IMR-90 (cell line): Measurements from ENCODE around the gene GRB2. TPM values are rescaled to one million over a fixed set of nuclear protein-coding genes. Genes with fewer than 3 reads are reported as not detected.

Source experiments
- ATAC-seq: fragments of 200-7000 bp; cut with Tn5 transposase; 2 replicates; pipeline ENCODE4 v1.9.1; 2020; ENCODE audit warnings: low read depth, mild to moderate bottlenecking, moderate library complexity
- BruUV-seq: library from RNA; stranded (reverse); fragments of 400-500 nt; replicated peaks from 2 replicates; lab custom pipeline; 2021; lab: Mats Ljungman, UMichigan
- CTCF ChIA-PET: fragments of 300-600 bp; formaldehyde crosslinking; extraction: SDS; loops from one replicate; lab custom pipeline; 2021; ENCODE audit warnings: antibody characterized with exemption; lab: Yijun Ruan, JAX
- POLR2A ChIA-PET: fragments of 300-600 bp; sonication (Branson Sonifier 250); formaldehyde crosslinking; loops from one replicate; lab custom pipeline; 2022; ENCODE audit warnings: antibody characterized with exemption; ENCODE audit not compliant: unreplicated experiment; lab: Charles Lee
- DNase-seq: peaks from one replicate; pipeline ENCODE4 v3.0.0; 2013
- H2AFZ ChIP-seq: replicated peaks from 2 replicates; pipeline ENCODE3; 2013; ENCODE audit warnings: low read length, mild to moderate bottlenecking; ENCODE audit not compliant: poor library complexity
- H2AK5ac ChIP-seq: 2 replicates; pipeline ENCODE4 v1.6.1; 2013; ENCODE audit warnings: low read depth, low read length, inconsistent platforms
- H2AK9ac ChIP-seq: replicated peaks from 2 replicates; pipeline ENCODE3; 2013; ENCODE audit warnings: mild to moderate bottlenecking, low read depth, low read length, moderate library complexity; ENCODE audit not compliant: poor library complexity
- H2BK120ac ChIP-seq: 2 replicates; pipeline ENCODE4 v1.6.1; 2013; ENCODE audit warnings: low read depth, low read length, inconsistent platforms
- H2BK15ac ChIP-seq: 3 replicates; pipeline ENCODE4 v1.6.1; 2013; ENCODE audit warnings: low read depth, low read length, inconsistent platforms
- H2BK20ac ChIP-seq: 2 replicates; pipeline ENCODE4 v1.6.1; 2013; ENCODE audit warnings: low read depth, mild to moderate bottlenecking, inconsistent platforms, low read length, moderate library complexity
- H2BK5ac ChIP-seq: 2 replicates; pipeline ENCODE4 v1.6.1; 2013; ENCODE audit warnings: mild to moderate bottlenecking, low read depth, low read length, inconsistent platforms; ENCODE audit not compliant: poor library complexity, severe bottlenecking
- H3K14ac ChIP-seq: replicated peaks from 2 replicates; pipeline ENCODE4 v1.6.1; 2013; ENCODE audit warnings: low read depth, low read length, inconsistent platforms
- H3K18ac ChIP-seq: 2 replicates; pipeline ENCODE4 v1.6.1; 2013; ENCODE audit warnings: low read depth, low read length, control low read depth
- H3K23ac ChIP-seq: 2 replicates; pipeline ENCODE4 v1.6.1; 2013; ENCODE audit warnings: low read depth, low read length, inconsistent platforms
- H3K27ac ChIP-seq: 2 replicates; pipeline ENCODE4 v1.5.1; 2013; ENCODE audit warnings: mild to moderate bottlenecking, control low read depth, low read length; ENCODE audit not compliant: insufficient read depth
- H3K27me3 ChIP-seq: 2 replicates; pipeline ENCODE4 v1.6.1; 2013; ENCODE audit warnings: low read length; ENCODE audit not compliant: control insufficient read depth, insufficient read depth
- H3K36me3 ChIP-seq: 2 replicates; pipeline ENCODE4 v1.6.1; 2013; ENCODE audit warnings: low read length, mixed read lengths; ENCODE audit not compliant: control insufficient read depth, insufficient read depth
- H3K4ac ChIP-seq: 2 replicates; pipeline ENCODE4 v1.6.1; 2013; ENCODE audit warnings: low read depth, low read length, inconsistent platforms
- H3K4me1 ChIP-seq: 2 replicates; pipeline ENCODE4 v1.6.1; 2013; ENCODE audit warnings: low read length, mixed read lengths; ENCODE audit not compliant: control insufficient read depth, insufficient read depth
- H3K4me2 ChIP-seq: 2 replicates; pipeline ENCODE4 v1.6.1; 2013; ENCODE audit warnings: low read depth, mild to moderate bottlenecking, control low read depth, low read length, moderate library complexity
- H3K4me3 ChIP-seq: 2 replicates; pipeline ENCODE4 v1.5.1; 2013; ENCODE audit warnings: low read depth, mild to moderate bottlenecking, control low read depth, low read length, moderate library complexity; ENCODE audit not compliant: insufficient read depth
- H3K56ac ChIP-seq: 2 replicates; pipeline ENCODE4 v1.6.1; 2013; ENCODE audit warnings: low read length, inconsistent platforms; ENCODE audit not compliant: insufficient read depth; ENCODE audit errors: extremely low read depth
- H3K79me1 ChIP-seq, 2 experiments: 2 replicates each; pipeline ENCODE4 v1.6.1; 2013; ENCODE audit warnings: low read length in 2 of 2, inconsistent platforms in 1 of 2, low read depth in 1 of 2
- H3K9ac ChIP-seq: 2 replicates; pipeline ENCODE4 v1.6.1; 2013; ENCODE audit warnings: low read depth, low read length, control low read depth
- H3K9me1 ChIP-seq: 2 replicates; pipeline ENCODE4 v1.6.1; 2013; ENCODE audit warnings: low read length, inconsistent platforms; ENCODE audit not compliant: insufficient read depth
- H3K9me3 ChIP-seq: 2 replicates; pipeline ENCODE4 v1.6.1; 2013; ENCODE audit warnings: low read length; ENCODE audit not compliant: control insufficient read depth, insufficient read depth
- H4K20me1 ChIP-seq: 2 replicates; pipeline ENCODE4 v1.6.1; 2013; ENCODE audit warnings: low read length, inconsistent platforms; ENCODE audit not compliant: insufficient read depth
- H4K5ac ChIP-seq: 2 replicates; pipeline ENCODE4 v1.6.1; 2013; ENCODE audit warnings: mild to moderate bottlenecking, low read depth, low read length, control low read depth
- H4K8ac ChIP-seq, 2 experiments: 2 replicates each; pipeline ENCODE4 v1.6.1; 2013; ENCODE audit warnings: low read depth in 2 of 2, low read length in 2 of 2, control low read depth in 1 of 2, inconsistent platforms in 1 of 2
- H4K91ac ChIP-seq: 2 replicates; pipeline ENCODE4 v1.6.1; 2013; ENCODE audit warnings: low read depth, low read length, inconsistent platforms; ENCODE audit not compliant: insufficient read depth
- BHLHE40 ChIP-seq: fragments of 150-350 bp; IDR thresholded peaks from 2 replicates; pipeline ENCODE4 v1.6.1; 2016; ENCODE audit warnings: mild to moderate bottlenecking, low read depth, low read length
- CEBPB ChIP-seq: IDR thresholded peaks from 2 replicates; pipeline ENCODE4 v1.6.1; 2012; ENCODE audit warnings: low read depth, low read length, improper control_type of control experiment
- CHD1 ChIP-seq: IDR thresholded peaks from 2 replicates; pipeline ENCODE4 v1.6.1; 2012; ENCODE audit warnings: low read depth, low read length, improper control_type of control experiment
- FOS ChIP-seq: fragments of 150-350 bp; IDR thresholded peaks from 2 replicates; pipeline ENCODE4 v1.6.1; 2016; ENCODE audit warnings: low read depth, low read length
- MAFK ChIP-seq: IDR thresholded peaks from 2 replicates; pipeline ENCODE4 v1.6.1; 2012; ENCODE audit warnings: low read depth, low read length, improper control_type of control experiment
- MAZ ChIP-seq: IDR thresholded peaks from 2 replicates; pipeline ENCODE4 v1.6.1; 2012; ENCODE audit warnings: low read depth, mild to moderate bottlenecking, low read length, improper control_type of control experiment, moderate library complexity, borderline replicate concordance
- MXI1 ChIP-seq: IDR thresholded peaks from 2 replicates; pipeline ENCODE4 v1.6.1; 2012; ENCODE audit warnings: low read depth, mild to moderate bottlenecking, low read length, moderate library complexity, borderline replicate concordance
- NFE2L2 ChIP-seq: fragments of 150-350 bp; IDR thresholded peaks from 2 replicates; pipeline ENCODE4 v1.6.1; 2016; ENCODE audit warnings: low read depth, mild to moderate bottlenecking, low read length
- POLR2A ChIP-seq: IDR thresholded peaks from 2 replicates; pipeline ENCODE4 v1.6.1; 2012; ENCODE audit warnings: mild to moderate bottlenecking, low read depth, low read length
- RAD21 ChIP-seq: IDR thresholded peaks from 2 replicates; pipeline ENCODE4 v1.6.1; 2012; ENCODE audit warnings: low read length, improper control_type of control experiment
- RCOR1 ChIP-seq: IDR thresholded peaks from 2 replicates; pipeline ENCODE4 v1.6.1; 2012; ENCODE audit warnings: mild to moderate bottlenecking, low read length, improper control_type of control experiment; ENCODE audit not compliant: insufficient replicate concordance
- RFX5 ChIP-seq: IDR thresholded peaks from 2 replicates; pipeline ENCODE4 v1.8.0; 2012; ENCODE audit warnings: low read depth, mild to moderate bottlenecking, low read length, moderate library complexity
- SMC3 ChIP-seq: fragments of 150-350 bp; IDR thresholded peaks from 2 replicates; pipeline ENCODE4 v1.6.1; 2016; ENCODE audit warnings: low read depth, mild to moderate bottlenecking, antibody characterized with exemption, low read length, moderate library complexity
- USF2 ChIP-seq: fragments of 150-350 bp; IDR thresholded peaks from 2 replicates; pipeline ENCODE4 v1.6.1; 2017; ENCODE audit warnings: mild to moderate bottlenecking, antibody characterized with exemption, low read length, low read depth
- WGBS, 2 experiments: methylation state at CpG; one replicate each; pipeline versions ENCODE4 v1.1.5 to v1.1.7; 2013; ENCODE audit warnings: missing lambda C conversion rate in 2 of 2; ENCODE audit not compliant: insufficient read length in 1 of 2; ENCODE audit errors: extremely low coverage in 2 of 2; 5-methylcytosine and 5-hydroxymethylcytosine counted together
- dilution Hi-C: fragments of 300-500 bp; cut with HindIII; formaldehyde crosslinking; loops from one replicate; pipeline ENCODE4 v1.14.3; 2018; ENCODE audit warnings: low sequenced_read_pairs; ENCODE audit not compliant: unreplicated experiment
- in situ Hi-C: fragments of 300-500 bp; cut with MboI; formaldehyde crosslinking; loops from 3 replicates; pipeline ENCODE4 v1.14.3; 2019; ENCODE audit warnings: low sequenced_read_pairs, inconsistent platforms, mixed read lengths
- intact Hi-C: fragments of 100-400 bp; cut with micrococcal nuclease; formaldehyde crosslinking; loops from 2 replicates; pipeline ENCODE4 v1.10.0; 2022
- polyA plus RNA-seq, 3 experiments: library from polyadenylated mRNA; depleted of rRNA; stranded (reverse); fragments of >200 nt; gene quantifications; 2 replicates each; pipeline ENCODE4 v1.2.3, GENCODE V29; 2012; ENCODE audit warnings: low replicate concordance in 1 of 3
- total RNA-seq: library from RNA; depleted of rRNA; stranded (reverse); fragments of >200 nt; gene quantifications from 2 replicates; pipeline ENCODE4 v1.2.3, GENCODE V29; 2012
- TF ChIP-seq, protein P1 (sequence below): fragments of 150-350 bp; IDR thresholded peaks from 2 replicates; pipeline ENCODE4 v1.6.1; 2016; ENCODE audit warnings: low read depth, mild to moderate bottlenecking, low read length, moderate library complexity, borderline replicate concordance
- TF ChIP-seq, protein P2 (sequence below): conservative IDR thresholded peaks from 2 replicates; pipeline ENCODE4 v1.5.1; 2012; ENCODE audit warnings: mild to moderate bottlenecking, low read depth, low read length, improper control_type of control experiment

GRB2 gene
- total and polyA plus RNA-seq, 2 of the 4 experiments (the other 2 are of a cell fraction), result 49.3 to 62.1 TPM

GRCh38 chr17:75340631-75341030 lies 64.8 kb downstream of the GRB2 start:
- Histone ChIP-seq H3K4me1 (peaks cover 2% of the 10 kb centered on the region; the same call in 1 of the 2 replicates), H3K9me1 (peaks cover 14% of the 10 kb centered on the region), H2AK5ac (no peak overlapping the region), H3K9ac (no peak overlapping the region), H3K9me3 (no peaks in the 10 kb centered on the region), H3K14ac (no peak overlapping the region), H4K8ac (no peak overlapping the region), H3K56ac (no peak overlapping the region), H2AK9ac (no peak overlapping the region), H3K23ac (no peak overlapping the region), H3K27me3 (no peaks in the 10 kb centered on the region), H2BK20ac (no peak overlapping the region), H3K4ac (no peak overlapping the region), H2AFZ (no peak overlapping the region), H2BK15ac (no peak overlapping the region), H2BK120ac (no peak overlapping the region), H2BK5ac (no peak overlapping the region), H3K36me3 (peaks cover 1% of the 10 kb centered on the region; the same call in 1 of the 2 replicates), H4K91ac (no peak overlapping the region), H3K27ac (no peak overlapping the region), H4K20me1 (peaks cover 67% of the 10 kb centered on the region), H3K79me1 (peaks cover 36 to 75% of the 10 kb centered on the region in 2 experiments), H3K4me3 (no peak overlapping the region), H3K4me2 (no peak overlapping the region), H3K18ac (no peak overlapping the region), H4K5ac (no peak overlapping the region)
- WGBS, 2 experiments, result 82% methylated on average over 2 of the region's 5 CpGs; no CpG with 5 or more reads in 1 of the 2 experiments
- no TSS peak for BruUV-seq
- intact Hi-C loops (no loop called here), in situ Hi-C loops (no loop called here), dilution Hi-C loops (no loop called here)
- no peak for DNase-seq
- ATAC-seq, result no peak; the same call in 1 of the 2 replicates
- TF ChIP-seq CHD1 (no peak), MAFK (no peak), FOS (no peak), POLR2A (no peak), RAD21 (no peak), USF2 (no peak), NFE2L2 (no peak), CEBPB (no peak), RFX5 (no peak), RCOR1 (no peak), MXI1 (no peak), SMC3 (no peak), BHLHE40 (no peak), MAZ (no peak)
- TF ChIP-seq, protein P1, sequence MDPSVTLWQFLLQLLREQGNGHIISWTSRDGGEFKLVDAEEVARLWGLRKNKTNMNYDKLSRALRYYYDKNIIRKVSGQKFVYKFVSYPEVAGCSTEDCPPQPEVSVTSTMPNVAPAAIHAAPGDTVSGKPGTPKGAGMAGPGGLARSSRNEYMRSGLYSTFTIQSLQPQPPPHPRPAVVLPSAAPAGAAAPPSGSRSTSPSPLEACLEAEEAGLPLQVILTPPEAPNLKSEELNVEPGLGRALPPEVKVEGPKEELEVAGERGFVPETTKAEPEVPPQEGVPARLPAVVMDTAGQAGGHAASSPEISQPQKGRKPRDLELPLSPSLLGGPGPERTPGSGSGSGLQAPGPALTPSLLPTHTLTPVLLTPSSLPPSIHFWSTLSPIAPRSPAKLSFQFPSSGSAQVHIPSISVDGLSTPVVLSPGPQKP, result no peak
- TF ChIP-seq, protein P2, sequence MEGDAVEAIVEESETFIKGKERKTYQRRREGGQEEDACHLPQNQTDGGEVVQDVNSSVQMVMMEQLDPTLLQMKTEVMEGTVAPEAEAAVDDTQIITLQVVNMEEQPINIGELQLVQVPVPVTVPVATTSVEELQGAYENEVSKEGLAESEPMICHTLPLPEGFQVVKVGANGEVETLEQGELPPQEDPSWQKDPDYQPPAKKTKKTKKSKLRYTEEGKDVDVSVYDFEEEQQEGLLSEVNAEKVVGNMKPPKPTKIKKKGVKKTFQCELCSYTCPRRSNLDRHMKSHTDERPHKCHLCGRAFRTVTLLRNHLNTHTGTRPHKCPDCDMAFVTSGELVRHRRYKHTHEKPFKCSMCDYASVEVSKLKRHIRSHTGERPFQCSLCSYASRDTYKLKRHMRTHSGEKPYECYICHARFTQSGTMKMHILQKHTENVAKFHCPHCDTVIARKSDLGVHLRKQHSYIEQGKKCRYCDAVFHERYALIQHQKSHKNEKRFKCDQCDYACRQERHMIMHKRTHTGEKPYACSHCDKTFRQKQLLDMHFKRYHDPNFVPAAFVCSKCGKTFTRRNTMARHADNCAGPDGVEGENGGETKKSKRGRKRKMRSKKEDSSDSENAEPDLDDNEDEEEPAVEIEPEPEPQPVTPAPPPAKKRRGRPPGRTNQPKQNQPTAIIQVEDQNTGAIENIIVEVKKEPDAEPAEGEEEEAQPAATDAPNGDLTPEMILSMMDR, result no peak
- CTCF ChIA-PET, result no interaction called here
- POLR2A ChIA-PET, result no interaction called here
